ENCODE measurements around the gene CEP83.

DNA sequence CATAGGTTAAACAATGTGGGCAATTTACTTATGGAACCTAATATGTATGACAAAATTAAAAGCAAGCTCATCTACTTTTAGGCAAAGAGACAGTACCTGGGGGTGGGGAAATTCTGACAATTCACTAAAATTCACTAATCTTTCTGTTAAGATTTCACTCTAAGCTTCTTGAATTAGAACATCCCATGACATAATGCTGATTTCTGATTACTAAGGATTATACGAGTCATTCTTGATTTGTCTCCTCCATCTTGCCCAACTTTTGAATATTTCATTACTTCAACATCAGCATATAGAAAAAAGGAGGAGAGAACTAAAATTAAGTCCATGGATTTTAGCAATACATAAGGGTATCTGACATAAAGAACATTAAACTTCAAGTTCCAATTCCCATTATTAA, 2.4 kb downstream of the CEP83 start:
- TF ChIP-seq, protein P1, sequence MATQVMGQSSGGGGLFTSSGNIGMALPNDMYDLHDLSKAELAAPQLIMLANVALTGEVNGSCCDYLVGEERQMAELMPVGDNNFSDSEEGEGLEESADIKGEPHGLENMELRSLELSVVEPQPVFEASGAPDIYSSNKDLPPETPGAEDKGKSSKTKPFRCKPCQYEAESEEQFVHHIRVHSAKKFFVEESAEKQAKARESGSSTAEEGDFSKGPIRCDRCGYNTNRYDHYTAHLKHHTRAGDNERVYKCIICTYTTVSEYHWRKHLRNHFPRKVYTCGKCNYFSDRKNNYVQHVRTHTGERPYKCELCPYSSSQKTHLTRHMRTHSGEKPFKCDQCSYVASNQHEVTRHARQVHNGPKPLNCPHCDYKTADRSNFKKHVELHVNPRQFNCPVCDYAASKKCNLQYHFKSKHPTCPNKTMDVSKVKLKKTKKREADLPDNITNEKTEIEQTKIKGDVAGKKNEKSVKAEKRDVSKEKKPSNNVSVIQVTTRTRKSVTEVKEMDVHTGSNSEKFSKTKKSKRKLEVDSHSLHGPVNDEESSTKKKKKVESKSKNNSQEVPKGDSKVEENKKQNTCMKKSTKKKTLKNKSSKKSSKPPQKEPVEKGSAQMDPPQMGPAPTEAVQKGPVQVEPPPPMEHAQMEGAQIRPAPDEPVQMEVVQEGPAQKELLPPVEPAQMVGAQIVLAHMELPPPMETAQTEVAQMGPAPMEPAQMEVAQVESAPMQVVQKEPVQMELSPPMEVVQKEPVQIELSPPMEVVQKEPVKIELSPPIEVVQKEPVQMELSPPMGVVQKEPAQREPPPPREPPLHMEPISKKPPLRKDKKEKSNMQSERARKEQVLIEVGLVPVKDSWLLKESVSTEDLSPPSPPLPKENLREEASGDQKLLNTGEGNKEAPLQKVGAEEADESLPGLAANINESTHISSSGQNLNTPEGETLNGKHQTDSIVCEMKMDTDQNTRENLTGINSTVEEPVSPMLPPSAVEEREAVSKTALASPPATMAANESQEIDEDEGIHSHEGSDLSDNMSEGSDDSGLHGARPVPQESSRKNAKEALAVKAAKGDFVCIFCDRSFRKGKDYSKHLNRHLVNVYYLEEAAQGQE (IDR thresholded peaks at IDR 0.05; ENCODE audit: unreplicated experiment), result no peak
- TF ChIP-seq, protein P2, sequence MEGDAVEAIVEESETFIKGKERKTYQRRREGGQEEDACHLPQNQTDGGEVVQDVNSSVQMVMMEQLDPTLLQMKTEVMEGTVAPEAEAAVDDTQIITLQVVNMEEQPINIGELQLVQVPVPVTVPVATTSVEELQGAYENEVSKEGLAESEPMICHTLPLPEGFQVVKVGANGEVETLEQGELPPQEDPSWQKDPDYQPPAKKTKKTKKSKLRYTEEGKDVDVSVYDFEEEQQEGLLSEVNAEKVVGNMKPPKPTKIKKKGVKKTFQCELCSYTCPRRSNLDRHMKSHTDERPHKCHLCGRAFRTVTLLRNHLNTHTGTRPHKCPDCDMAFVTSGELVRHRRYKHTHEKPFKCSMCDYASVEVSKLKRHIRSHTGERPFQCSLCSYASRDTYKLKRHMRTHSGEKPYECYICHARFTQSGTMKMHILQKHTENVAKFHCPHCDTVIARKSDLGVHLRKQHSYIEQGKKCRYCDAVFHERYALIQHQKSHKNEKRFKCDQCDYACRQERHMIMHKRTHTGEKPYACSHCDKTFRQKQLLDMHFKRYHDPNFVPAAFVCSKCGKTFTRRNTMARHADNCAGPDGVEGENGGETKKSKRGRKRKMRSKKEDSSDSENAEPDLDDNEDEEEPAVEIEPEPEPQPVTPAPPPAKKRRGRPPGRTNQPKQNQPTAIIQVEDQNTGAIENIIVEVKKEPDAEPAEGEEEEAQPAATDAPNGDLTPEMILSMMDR (conservative IDR thresholded peaks at IDR 0.05; ENCODE audit: low read depth in 2 of 2), result no peak
- TF ChIP-seq POLR2AphosphoS5 (IDR thresholded peaks at IDR 0.05; ENCODE audit: low read depth) (no peak), NANOG (IDR thresholded peaks at IDR 0.05; ENCODE audit: borderline replicate concordance) (no peak)

Data from GM23338 (cell line).